ENCODE measurements around the gene HDC. TPM values are rescaled to one million over a fixed set of nuclear protein-coding genes. Genes with fewer than 3 reads are reported as not detected.

HDC gene
- total and polyA plus RNA-seq, 2 of the 13 experiments (the other 11 are each of a cell fraction or from before 2014, with no cell fraction given) = not detected

- peak; percentile 67 for TF ChIP-seq ARID5B (CRISPR knock-in tag; IDR thresholded peaks at IDR 0.05)
- TF ChIP-seq NCOR1 (IDR thresholded peaks at IDR 0.05; ENCODE audit: borderline replicate concordance, low read length) = peak; percentile 49; the same call in 1 of the 2 replicates
- TF ChIP-seq RARA (CRISPR knock-in tag; IDR thresholded peaks at IDR 0.05) = peak; percentile 73
- peak; percentile 71 for TF ChIP-seq GATAD2A (CRISPR knock-in tag; IDR thresholded peaks at IDR 0.05)
These were observed 21.4 kb downstream of the HDC start (continued) for GRCh38 chr15:50244153-50244552.

GRCh38 chr15:50241684-50242450 is 23.7 kb downstream of the HDC start:
- ATAC-seq (peak; percentile 68), DNase-seq (ENCODE audit: low spot score) (no peak), FAIRE-seq (no peak)
- WGBS (ENCODE audit: low lambda C conversion rate) = 75% methylated on average over 5 of the region's 5 CpGs
- no peaks in the 10 kb centered on the region for H3K79me2 ChIP-seq (ENCODE audit: insufficient read depth, low read length)
- no peaks in the 10 kb centered on the region for H3K27me3 ChIP-seq (ENCODE audit: control insufficient read depth in 1 of 2, insufficient read depth in 2 of 2, low read length in 2 of 2)
- H3K27ac ChIP-seq (ENCODE audit: extremely low read length, insufficient read depth, low read length) = no peak overlapping the region
- BruUV-seq (replicated peaks) = no TSS peak
- H2AFZ ChIP-seq (ENCODE audit: low read length) = no peak overlapping the region
- peaks cover 60% of the 10 kb centered on the region for H3K4me1 ChIP-seq (ENCODE audit: insufficient read depth, low read length)
- H3K4me2 ChIP-seq (ENCODE audit: low read depth, low read length) = no peak overlapping the region
- intact Hi-C loops (cut with micrococcal nuclease; ENCODE audit: unreplicated experiment) = no loop called here
- no peak overlapping the region for H3K9ac ChIP-seq (ENCODE audit: insufficient read depth, low read depth, low read length)
- in situ Hi-C loops (cut with HindIII; ENCODE audit: extremely low pct_ligation_motif_present, low pct_unique_long_range_greater_than_20kb) = no loop called here
- TF ChIP-seq STAG1 (CRISPR knock-in tag; IDR thresholded peaks at IDR 0.05) = 0 out of 2 replicates have a peak, but pooled peaks have one; percentile 11
- TF ChIP-seq KDM6A (CRISPR knock-in tag; IDR thresholded peaks at IDR 0.05; ENCODE audit: low read depth) = no peak
- no peak for TF ChIP-seq SCMH1 (CRISPR knock-in tag; IDR thresholded peaks at IDR 0.05; ENCODE audit: borderline replicate concordance)
- TF ChIP-seq ZNF672 (CRISPR knock-in tag; IDR thresholded peaks at IDR 0.05) = no peak
- TF ChIP-seq ZNF44 (CRISPR knock-in tag; IDR thresholded peaks at IDR 0.05) = no peak
- ChIA-PET POLR2A (interaction anchor here (1.2 kb wide), 1 partner anchor 9 kb away, joined by 3 read pairs; no protein-coding TSS in a partner anchor), CTCF (ENCODE audit: low intra/inter-chr PET ratio, low total read pairs) (no interaction called here)
- no peak overlapping the region for H3K4me3 ChIP-seq (replicated peaks in 1 of 3; ENCODE audit: insufficient read depth in 1 of 3, low read depth in 2 of 3, low read length in 3 of 3)
- H3K36me3 ChIP-seq (replicated peaks in 1 of 2; ENCODE audit: control insufficient read depth in 1 of 2, insufficient read depth in 2 of 2, low read length in 2 of 2) = no peaks in the 10 kb centered on the region
- no peaks in the 10 kb centered on the region for H3K9me3 ChIP-seq (ENCODE audit: low read length)
- no peaks in the 10 kb centered on the region for H4K20me1 ChIP-seq (ENCODE audit: insufficient read depth, low read length)
